IPS-20b (cell line): ENCODE data around the gene CRKL.
"Not testable (repeated sequence)": the region's sequence is repeated elsewhere in the genome, so short reads cannot be mapped to it uniquely, and the experiment has no call there.

Source experiments
- H3K27ac ChIP-seq: one replicate; pipeline ENCODE4 v1.5.1; 2013; ENCODE audit warnings: low read length
- H3K27me3 ChIP-seq: 2 replicates; pipeline ENCODE4 v1.6.1; 2013; ENCODE audit warnings: mild to moderate bottlenecking, low read length, inconsistent platforms; ENCODE audit not compliant: insufficient read depth
- H3K36me3 ChIP-seq: 2 replicates; pipeline ENCODE4 v1.6.1; 2013; ENCODE audit warnings: low read depth, mild to moderate bottlenecking, inconsistent platforms, low read length, moderate library complexity; ENCODE audit not compliant: insufficient read depth
- H3K4me1 ChIP-seq: 2 replicates; pipeline ENCODE4 v1.6.1; 2013; ENCODE audit warnings: mild to moderate bottlenecking, control low read depth, inconsistent platforms, low read length, moderate library complexity; ENCODE audit not compliant: insufficient read depth
- H3K4me3 ChIP-seq: 2 replicates; pipeline ENCODE4 v1.5.1; 2013; ENCODE audit warnings: mild to moderate bottlenecking, low read length, inconsistent platforms
- H3K9ac ChIP-seq: 2 replicates; pipeline ENCODE4 v1.6.1; 2013; ENCODE audit warnings: low read depth, mild to moderate bottlenecking, inconsistent platforms, low read length, moderate library complexity
- H3K9me3 ChIP-seq: 2 replicates; pipeline ENCODE4 v1.6.1; 2013; ENCODE audit warnings: mild to moderate bottlenecking, low read depth, low read length, inconsistent platforms; ENCODE audit not compliant: insufficient read depth

Gene CRKL

DNA sequence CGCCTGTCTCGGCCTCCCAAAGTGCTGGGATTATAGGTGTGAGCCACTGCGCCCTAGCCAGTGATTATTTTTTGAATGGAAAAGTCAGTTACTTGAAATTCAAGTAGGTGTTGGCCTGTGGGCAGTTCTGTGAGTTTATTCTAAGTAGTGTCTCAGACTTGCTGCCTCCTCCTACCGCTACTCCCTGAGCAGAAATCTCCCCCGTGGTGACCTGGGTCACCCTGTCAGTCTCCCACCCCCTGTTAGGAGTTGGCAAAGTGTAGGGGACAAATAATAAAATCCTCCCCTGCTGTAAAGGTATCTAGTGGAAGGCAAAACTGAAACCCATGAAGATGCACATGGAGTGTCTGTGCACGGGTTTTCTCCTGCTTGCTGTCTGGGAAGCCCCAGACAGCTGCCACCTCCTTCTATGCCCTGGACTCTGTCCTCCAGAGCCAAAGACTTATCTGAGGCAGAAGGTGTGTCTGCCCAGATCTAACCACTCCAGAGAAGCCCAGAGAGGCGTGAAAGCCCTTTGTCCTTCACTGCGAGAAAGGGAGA lies 32.1 kb upstream of the CRKL start:
- H3K4me3 ChIP-seq, result no peak overlapping the region
- no peak overlapping the region for H3K9ac ChIP-seq
- H3K27me3 ChIP-seq, result no peaks in the 10 kb centered on the region
- no peak overlapping the region for H3K27ac ChIP-seq
- no peaks in the 10 kb centered on the region for H3K4me1 ChIP-seq
- H3K36me3 ChIP-seq, result peaks cover 42% of the 10 kb centered on the region
- H3K9me3 ChIP-seq, result no peaks in the 10 kb centered on the region

GRCh38 chr22:20885557-20886323 lies 31.5 kb upstream of the CRKL start:
- no peaks in the 10 kb centered on the region for H3K4me1 ChIP-seq
- peaks cover 43% of the 10 kb centered on the region for H3K36me3 ChIP-seq
- H3K9ac ChIP-seq, result no peak overlapping the region
- H3K27ac ChIP-seq, result no peak overlapping the region
- no peaks in the 10 kb centered on the region for H3K27me3 ChIP-seq
- no peaks in the 10 kb centered on the region for H3K9me3 ChIP-seq
- H3K4me3 ChIP-seq, result no peak overlapping the region

GRCh38 chr22:20887375-20887774 lies 29.8 kb upstream of the CRKL start:
- Histone ChIP-seq H3K36me3 (peaks cover 36% of the 10 kb centered on the region), H3K4me3 (no peak overlapping the region), H3K27ac (no peak overlapping the region), H3K4me1 (no peaks in the 10 kb centered on the region), H3K27me3 (no peaks in the 10 kb centered on the region), H3K9ac (no peak overlapping the region), H3K9me3 (no peaks in the 10 kb centered on the region)

DNA sequence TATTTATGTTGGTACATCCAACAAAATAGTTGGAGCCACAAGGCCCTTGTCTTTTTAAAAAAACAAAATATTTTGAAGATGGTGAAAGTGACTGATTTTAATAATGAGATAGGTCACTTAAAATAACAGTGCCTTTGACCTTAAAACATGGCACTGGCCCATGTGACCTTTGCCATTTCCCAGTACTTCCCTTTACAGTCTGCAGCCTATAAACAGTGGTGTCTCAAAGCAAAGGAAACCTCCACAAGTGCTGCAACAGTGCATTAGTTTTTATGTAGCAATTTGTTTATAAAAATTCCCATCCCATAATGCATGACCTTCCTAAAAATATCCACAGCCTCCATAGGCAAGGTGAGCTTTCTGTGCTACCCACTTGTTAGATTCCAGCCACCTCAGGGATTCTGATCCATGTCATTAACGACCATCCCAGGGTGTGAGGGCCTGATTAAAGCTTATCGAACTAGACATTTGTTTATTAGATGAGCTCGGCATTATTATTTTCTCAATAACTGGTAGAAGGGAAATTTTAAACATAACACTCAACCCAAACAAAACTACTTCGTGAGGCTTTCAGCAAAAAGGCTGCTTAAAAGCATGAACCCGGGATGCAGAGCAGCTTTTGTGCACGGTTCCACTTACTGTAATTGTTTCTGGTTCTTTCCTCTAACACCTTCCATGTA lies 28.0 kb upstream of the CRKL start:
- H3K27me3 ChIP-seq, result no peaks in the 10 kb centered on the region
- H3K36me3 ChIP-seq, result peaks cover 26% of the 10 kb centered on the region
- H3K4me1 ChIP-seq, result no peaks in the 10 kb centered on the region
- H3K27ac ChIP-seq, result no peak overlapping the region
- H3K4me3 ChIP-seq, result no peak overlapping the region
- H3K9me3 ChIP-seq, result no peaks in the 10 kb centered on the region
- no peak overlapping the region for H3K9ac ChIP-seq

DNA sequence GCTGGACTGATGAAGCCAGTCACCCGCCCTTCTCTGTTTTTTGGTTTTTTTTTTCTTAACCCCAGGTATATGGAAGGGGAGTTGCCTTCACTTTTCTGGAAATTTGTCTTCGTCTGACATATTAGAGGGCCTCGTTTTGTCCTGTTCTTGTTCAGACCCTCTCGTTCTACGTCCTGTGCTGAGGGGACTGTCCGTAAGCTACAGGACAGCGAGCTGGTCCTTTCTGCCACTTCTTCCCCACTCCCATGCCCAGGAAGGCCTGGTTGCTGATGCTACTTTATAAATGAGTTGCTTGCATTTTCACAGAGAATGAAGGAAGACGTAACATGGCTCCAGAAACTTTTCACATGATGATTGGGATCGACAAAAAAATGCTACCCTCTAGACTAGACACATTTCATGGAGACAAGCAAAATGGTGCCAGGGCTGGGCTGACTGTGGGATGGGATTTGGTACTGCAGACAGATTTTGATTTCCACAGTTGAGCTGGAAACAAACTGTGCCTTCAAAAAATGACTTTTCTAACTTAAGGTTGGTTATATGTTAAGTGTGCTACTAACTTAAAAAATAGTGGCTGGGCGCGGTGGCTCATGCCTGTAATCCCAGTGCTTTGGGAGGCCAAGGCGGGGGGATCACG lies 27.2 kb upstream of the CRKL start:
- Histone ChIP-seq H3K27me3 (no peaks in the 10 kb centered on the region), H3K9ac (no peak overlapping the region), H3K27ac (no peak overlapping the region), H3K36me3 (peaks cover 26% of the 10 kb centered on the region), H3K4me3 (no peak overlapping the region), H3K9me3 (no peaks in the 10 kb centered on the region), H3K4me1 (no peaks in the 10 kb centered on the region)

DNA sequence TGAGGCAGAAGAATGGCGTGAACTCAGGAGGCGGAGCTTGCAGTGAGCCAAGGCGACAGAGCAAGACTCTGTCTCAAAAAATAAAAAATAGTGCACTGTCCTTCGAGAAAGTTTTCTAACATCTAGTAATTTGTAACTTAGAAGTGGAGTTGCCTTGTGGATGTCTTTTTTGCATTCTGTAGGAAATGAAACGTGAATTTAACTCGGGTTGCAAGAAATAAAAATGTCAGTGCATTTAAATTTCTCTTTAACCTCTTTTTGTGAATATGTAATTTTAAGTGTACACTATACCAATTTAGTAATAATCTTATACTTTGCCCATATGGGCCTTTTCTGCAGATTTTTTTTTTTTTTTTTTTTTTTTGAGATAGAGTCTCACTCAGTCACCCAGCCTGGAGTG lies 26.2 kb upstream of the CRKL start:
- H3K9ac ChIP-seq, result no peak overlapping the region
- no peak overlapping the region for H3K4me3 ChIP-seq
- H3K9me3 ChIP-seq, result no peaks in the 10 kb centered on the region
- no peak overlapping the region for H3K27ac ChIP-seq
- peaks cover 26% of the 10 kb centered on the region for H3K36me3 ChIP-seq
- H3K4me1 ChIP-seq, result no peaks in the 10 kb centered on the region
- no peaks in the 10 kb centered on the region for H3K27me3 ChIP-seq

GRCh38 chr22:20897737-20898136 lies 19.5 kb upstream of the CRKL start:
- H3K9me3 ChIP-seq, H3K4me1 ChIP-seq, H3K27ac ChIP-seq, H3K4me3 ChIP-seq, H3K36me3 ChIP-seq, H3K27me3 ChIP-seq, H3K9ac ChIP-seq: not testable (repeated sequence)

DNA sequence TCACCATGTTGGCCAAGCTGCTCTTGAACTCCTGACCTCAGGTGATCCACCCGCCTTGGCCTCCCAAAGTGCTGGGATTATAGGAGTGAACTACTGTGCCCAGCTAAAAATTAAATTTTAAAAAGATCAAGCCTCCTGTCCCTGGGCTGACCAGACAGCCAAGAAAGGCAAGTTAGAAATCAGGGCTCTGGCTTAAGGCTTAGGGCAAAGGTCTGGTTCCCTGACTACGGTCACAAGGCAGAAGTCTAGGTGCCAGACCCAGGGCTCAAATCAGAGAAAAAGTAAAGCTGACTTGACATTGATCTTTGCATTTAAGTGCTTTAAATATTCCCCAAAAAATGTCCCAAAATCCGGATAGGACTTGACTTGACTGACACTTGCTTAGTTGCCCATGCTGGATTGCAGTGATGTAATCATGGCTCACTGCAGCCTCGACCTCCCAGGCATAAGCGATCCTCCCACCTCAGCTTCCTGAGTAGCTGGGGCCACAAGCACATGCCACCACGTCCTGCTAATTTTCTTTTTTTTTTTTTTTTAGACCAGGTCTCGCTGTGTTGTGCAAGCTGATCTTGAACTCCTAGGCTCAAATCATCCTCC lies 17.3 kb upstream of the CRKL start:
- Histone ChIP-seq H3K27ac (no peak overlapping the region), H3K9ac (no peak overlapping the region), H3K4me1 (no peaks in the 10 kb centered on the region), H3K36me3 (no peaks in the 10 kb centered on the region), H3K27me3 (no peaks in the 10 kb centered on the region), H3K4me3 (no peak overlapping the region), H3K9me3 (no peaks in the 10 kb centered on the region)

DNA sequence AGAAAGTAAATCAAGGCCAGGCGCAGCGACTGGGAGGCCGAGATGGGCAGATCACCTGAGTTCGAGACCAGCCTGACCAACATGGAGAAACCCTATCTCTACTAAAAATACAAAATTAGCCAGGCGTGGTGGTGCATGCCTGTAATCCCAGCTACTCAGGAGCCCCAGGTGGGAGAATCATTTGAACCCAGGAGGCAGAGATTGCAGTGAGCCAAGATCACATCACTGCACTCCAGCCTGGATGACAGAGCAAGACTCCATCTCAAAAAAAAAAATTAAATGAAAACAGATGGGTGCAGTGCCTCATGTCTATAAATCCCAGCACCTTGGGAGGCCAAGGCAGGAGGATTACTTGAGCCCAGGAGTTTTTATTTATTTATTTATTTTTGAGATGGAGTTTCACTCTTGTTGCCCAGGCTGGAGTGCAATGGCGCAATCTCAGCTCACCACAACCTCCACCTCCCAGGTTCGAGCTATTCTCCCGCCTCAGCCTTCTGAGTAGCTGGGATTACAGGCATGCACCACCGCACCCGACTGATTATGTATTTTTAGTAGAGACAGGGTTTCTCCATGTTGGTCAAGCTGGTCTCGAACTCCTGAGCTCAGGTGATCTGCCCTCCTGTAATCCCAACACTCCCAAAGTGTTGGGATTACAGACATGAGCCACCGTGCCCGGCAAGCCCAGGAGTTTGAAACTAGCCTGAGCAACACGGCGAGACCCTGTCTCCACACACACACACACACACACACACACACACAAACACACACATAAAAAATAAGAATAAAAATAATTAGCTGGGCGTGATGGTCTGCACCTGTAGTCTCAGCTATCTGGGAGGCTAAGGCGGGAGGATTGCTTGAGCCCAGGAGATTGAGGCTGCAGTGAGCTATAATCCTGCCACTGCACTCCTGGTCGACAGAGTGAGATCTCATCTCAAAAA lies 15.8 kb upstream of the CRKL start:
- not testable (repeated sequence) for H3K36me3 ChIP-seq, H3K4me3 ChIP-seq, H3K27ac ChIP-seq, H3K27me3 ChIP-seq, H3K4me1 ChIP-seq, H3K9me3 ChIP-seq, H3K9ac ChIP-seq

GRCh38 chr22:20903093-20903492 lies 14.1 kb upstream of the CRKL start:
- no peak overlapping the region for H3K27ac ChIP-seq
- H3K4me3 ChIP-seq, result no peak overlapping the region
- H3K36me3 ChIP-seq, result no peaks in the 10 kb centered on the region
- H3K4me1 ChIP-seq, result no peaks in the 10 kb centered on the region
- H3K9ac ChIP-seq, result no peak overlapping the region
- H3K27me3 ChIP-seq, result no peaks in the 10 kb centered on the region
- no peaks in the 10 kb centered on the region for H3K9me3 ChIP-seq
